ENCODE data around the gene CD52.
A peak's percentile ranks its signal among the peaks of the same experiment; 100 is the strongest.
"Not testable (repeated sequence)": the region's sequence is repeated elsewhere in the genome, so short reads cannot be mapped to it uniquely, and the experiment has no call there.

CD52 gene

DNA sequence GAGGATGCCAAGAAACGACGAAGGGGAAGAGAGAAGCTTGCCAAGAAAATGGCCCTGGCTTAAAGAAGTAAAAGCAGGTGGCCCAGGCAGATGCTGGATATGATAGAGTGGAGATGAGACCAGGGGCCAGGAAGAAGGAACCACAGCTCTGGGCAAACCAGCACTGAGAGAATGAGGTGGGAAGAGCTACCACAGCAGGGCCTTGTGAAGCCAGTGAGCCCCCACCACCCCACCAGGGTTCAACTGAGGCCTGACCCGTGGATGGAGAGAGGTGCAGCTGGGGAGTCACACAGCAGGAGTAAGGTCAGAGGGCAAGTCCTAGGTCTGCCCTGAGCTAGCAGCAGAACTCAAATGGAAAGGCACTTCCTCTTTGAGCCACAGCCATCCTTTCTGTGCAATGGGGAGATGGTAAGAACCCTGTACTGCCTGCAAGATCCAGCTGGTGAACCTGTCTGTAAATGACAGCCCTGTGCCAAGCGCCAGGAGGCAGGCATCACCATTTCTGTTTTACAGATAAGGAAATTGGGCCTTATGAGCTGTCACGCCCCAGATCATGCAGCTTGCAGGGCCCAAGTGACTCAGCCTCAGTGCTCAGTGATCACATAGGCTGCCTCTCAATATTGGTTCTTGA is 29.3 kb upstream of the CD52 start:
- peak overlapping the region; percentile 91 to 96 for H3K27ac Mint-ChIP-seq
- peak overlapping the region; percentile 81 to 96 for H3K4me3 Mint-ChIP-seq
- no peaks in the 10 kb centered on the region for H3K9me3 Mint-ChIP-seq
- H3K4me1 Mint-ChIP-seq (ENCODE audit: low read depth in 2 of 2): peaks cover 72 to 82% of the 10 kb centered on the region in 2 donors
- DNase-seq (no peak), ATAC-seq (replicated peaks) (no peak)
- peaks cover 21% of the 10 kb centered on the region for H3K36me3 Mint-ChIP-seq (ENCODE audit: insufficient read depth)
- H3K27me3 Mint-ChIP-seq: no peaks in the 10 kb centered on the region

DNA sequence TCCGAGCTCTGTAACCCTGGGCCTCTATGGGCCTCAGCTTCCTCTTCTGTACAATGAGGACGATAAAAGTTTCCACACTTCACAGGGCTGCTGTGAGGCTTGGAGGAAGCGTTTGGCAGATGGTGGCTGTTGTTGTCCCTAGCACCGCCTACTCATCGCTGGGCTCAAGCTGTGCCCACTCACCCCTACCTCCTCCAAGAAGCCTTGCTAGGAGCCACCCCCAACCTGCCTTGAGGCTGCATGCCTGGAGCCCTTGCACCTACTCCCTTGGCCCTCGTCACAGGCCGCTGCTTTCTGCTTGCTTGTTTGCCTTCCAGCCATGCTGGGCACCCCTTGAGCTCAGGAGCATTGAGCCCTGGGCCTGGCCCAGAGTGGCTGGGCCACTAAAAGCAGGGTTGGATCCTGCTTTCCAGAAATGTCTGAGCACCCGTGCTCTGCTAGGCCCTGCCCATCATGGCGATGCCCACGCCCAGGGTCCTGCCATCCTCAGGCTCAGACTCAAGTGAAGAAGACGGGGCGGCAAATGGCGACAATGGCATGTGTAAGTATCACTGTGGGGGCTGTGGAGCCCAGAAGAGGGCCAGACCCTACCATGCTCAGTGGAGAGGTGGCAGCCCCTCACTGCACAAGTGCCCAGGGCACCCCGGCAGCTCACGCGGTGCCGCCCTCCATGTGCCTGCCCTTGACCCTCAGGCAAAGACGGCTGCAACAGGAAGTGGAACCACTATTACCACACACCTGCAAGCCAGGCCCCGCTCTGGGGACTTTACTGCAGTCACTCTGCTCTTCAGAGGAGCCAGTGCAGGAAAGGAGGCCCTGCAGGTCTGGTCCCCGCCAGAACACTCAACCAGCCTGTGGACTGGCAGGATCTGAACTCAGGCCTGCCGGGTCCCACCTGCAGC is 28.3 kb upstream of the CD52 start:
- Mint-ChIP-seq H3K27me3 (no peaks in the 10 kb centered on the region), H3K27ac (peak overlapping the region; percentile 91 to 96), H3K4me3 (peak overlapping the region; percentile 81 to 96), H3K9me3 (no peaks in the 10 kb centered on the region), H3K36me3 (ENCODE audit: insufficient read depth) (peaks cover 20% of the 10 kb centered on the region), H3K4me1 (ENCODE audit: low read depth in 2 of 2) (peaks cover 64 to 73% of the 10 kb centered on the region in 2 donors)
- DNase-seq (peak in 1 of 3 experiments; percentile 23), ATAC-seq (replicated peaks) (peak; percentile 12)

DNA sequence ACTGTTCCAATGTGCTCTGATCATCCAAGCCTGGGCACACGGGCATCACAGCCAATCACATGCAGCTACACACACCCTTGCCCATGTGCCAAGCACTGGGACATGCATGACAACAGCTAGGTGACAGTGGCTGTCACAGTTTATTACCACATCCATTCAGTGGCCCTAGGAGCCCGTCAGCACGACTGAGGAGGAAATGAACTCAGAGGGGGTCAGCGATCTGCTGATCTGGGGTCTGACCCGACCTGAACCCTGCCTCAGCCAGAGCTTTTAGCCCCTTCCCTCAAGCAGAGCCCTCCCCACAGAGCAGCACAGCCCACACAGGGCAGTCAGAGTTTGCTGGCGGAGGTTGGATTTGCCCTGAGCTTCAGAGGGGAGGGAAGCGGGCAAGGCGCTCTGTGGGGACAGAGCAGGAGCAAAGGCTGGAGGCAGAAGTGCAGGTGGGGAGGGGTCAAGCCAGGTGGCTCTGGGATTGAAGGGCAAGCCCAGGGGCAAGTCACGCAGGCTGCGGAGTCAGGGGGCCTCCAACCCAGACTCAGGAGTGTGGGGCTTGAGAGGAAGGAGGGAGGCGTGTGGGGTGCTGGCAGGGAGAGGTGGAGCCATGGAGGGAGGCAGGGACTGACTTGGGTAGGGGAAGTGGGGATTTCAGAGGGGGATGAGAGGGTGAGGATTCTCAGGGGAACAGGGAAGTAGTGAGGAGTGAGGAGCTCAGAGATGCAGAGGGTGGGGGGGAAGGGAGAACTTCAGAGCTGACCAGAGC is 27.5 kb upstream of the CD52 start:
- peak in 1 of 3 experiments; percentile 27 for DNase-seq
- peaks cover 18% of the 10 kb centered on the region for H3K36me3 Mint-ChIP-seq (ENCODE audit: insufficient read depth)
- peaks cover 55 to 64% of the 10 kb centered on the region in 2 donors for H3K4me1 Mint-ChIP-seq (ENCODE audit: low read depth in 2 of 2)
- ATAC-seq (replicated peaks): peak; percentile 40
- no peaks in the 10 kb centered on the region for H3K27me3 Mint-ChIP-seq
- no peaks in the 10 kb centered on the region for H3K9me3 Mint-ChIP-seq
- H3K4me3 Mint-ChIP-seq: peak overlapping the region; percentile 81 to 96
- H3K27ac Mint-ChIP-seq: peak overlapping the region; percentile 91 to 96

DNA sequence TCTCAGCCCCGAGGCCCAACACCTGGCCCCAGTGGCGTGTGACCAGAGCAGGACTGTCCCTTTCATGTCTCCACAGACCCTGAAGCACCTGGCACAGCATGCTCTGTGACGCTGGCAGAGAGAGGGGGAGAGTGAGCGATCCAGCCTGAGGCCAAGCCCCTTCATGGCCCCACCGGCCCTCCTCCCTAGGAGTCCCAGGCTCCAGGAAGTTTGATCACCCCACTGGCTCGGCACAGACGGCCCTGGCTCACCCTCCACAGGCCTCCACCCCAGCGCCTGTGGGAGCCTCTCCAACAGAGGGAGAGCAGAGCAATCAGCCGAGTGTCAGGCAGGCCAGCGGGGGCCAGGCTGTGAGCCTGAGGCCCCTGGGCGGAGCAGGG is 26.9 kb upstream of the CD52 start:
- H3K36me3 Mint-ChIP-seq (ENCODE audit: insufficient read depth): peaks cover 18% of the 10 kb centered on the region
- peak overlapping the region; percentile 91 to 96 for H3K27ac Mint-ChIP-seq
- peak overlapping the region; percentile 81 to 96 for H3K4me3 Mint-ChIP-seq
- ATAC-seq (replicated peaks) (no peak), DNase-seq (no peak)
- H3K9me3 Mint-ChIP-seq: no peaks in the 10 kb centered on the region
- H3K4me1 Mint-ChIP-seq (ENCODE audit: low read depth in 2 of 2): peaks cover 51 to 65% of the 10 kb centered on the region in 2 donors
- H3K27me3 Mint-ChIP-seq: no peaks in the 10 kb centered on the region

DNA sequence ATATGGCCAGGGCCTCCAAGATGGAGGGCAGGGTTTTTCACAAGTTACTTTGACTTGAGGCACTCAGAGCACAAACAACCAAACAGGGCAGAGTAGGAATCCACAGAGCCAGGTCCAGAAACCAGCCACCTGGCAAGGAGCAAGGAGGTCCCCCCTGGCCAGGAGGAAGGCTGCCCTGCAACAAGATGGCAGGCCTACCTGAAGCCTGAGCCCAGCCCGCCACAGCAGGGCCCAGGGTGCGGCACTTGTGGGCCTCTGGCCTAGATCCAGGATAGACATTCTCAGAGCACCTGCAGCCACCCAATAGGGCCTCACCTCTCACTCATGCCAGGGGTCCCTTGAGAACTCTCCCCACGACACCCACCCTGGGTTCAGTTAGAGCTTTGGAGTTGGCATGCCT is 26.3 kb upstream of the CD52 start:
- ATAC-seq (replicated peaks): no peak
- Mint-ChIP-seq H3K4me3 (peak overlapping the region in 1 of 2 donors; percentile 45), H3K27me3 (no peaks in the 10 kb centered on the region), H3K4me1 (ENCODE audit: low read depth in 2 of 2) (peaks cover 51 to 67% of the 10 kb centered on the region in 2 donors), H3K36me3 (ENCODE audit: insufficient read depth) (peaks cover 18% of the 10 kb centered on the region), H3K9me3 (no peaks in the 10 kb centered on the region), H3K27ac (peak overlapping the region; percentile 91 to 96)
- no peak for DNase-seq

DNA sequence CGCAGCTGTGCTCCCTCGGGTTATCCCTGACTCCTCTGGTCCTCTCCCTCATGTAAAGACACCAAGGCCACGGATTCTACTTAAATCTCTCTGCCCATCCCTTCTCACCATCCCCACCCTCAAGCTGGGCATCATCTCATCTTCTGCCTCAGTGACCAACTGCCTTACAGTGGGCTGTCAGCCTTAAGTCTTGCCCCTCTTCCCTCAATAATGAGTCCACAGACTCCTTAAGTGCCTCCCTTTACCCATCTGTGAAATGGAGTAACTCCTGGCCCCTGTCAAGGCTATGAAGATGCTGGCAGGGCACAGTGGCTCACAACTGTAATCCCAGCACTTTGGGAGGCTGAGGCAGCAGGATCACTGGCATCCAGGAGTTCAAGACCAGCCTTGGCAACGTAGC is 25.8 kb upstream of the CD52 start:
- peak overlapping the region in 1 of 2 donors; percentile 45 for H3K4me3 Mint-ChIP-seq
- peak overlapping the region; percentile 91 to 96 for H3K27ac Mint-ChIP-seq
- DNase-seq (no peak), ATAC-seq (replicated peaks) (no peak)
- H3K27me3 Mint-ChIP-seq: no peaks in the 10 kb centered on the region
- no peaks in the 10 kb centered on the region for H3K9me3 Mint-ChIP-seq
- H3K4me1 Mint-ChIP-seq (ENCODE audit: low read depth in 2 of 2): peaks cover 47 to 63% of the 10 kb centered on the region in 2 donors
- H3K36me3 Mint-ChIP-seq (ENCODE audit: insufficient read depth): peaks cover 18% of the 10 kb centered on the region

DNA sequence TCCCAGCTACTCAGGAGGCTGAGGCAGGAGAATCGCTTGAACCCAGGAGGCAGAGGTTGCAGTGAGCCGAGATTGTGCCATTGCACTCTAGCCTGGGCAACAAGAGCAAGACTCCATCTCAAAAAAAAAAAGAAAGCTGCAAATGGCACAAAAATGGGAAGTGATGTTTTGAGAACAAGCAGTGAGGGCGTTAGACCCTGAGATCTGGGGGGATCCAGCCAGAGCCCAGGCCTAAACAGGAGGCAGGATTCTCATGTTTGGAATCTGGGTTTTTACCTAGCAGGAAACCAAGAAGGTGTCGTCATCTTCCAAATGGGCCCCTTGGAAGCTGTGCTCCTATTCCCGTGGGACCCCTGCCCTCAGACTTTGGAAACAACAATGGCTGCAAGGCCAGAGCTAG is 25.0 kb upstream of the CD52 start:
- H3K4me3 Mint-ChIP-seq; ATAC-seq (replicated peaks); DNase-seq; H3K27me3 Mint-ChIP-seq; H3K9me3 Mint-ChIP-seq: not testable (repeated sequence)
- peak overlapping the region; percentile 60 to 96 for H3K27ac Mint-ChIP-seq
- H3K4me1 Mint-ChIP-seq (ENCODE audit: low read depth in 2 of 2): peaks cover 39 to 55% of the 10 kb centered on the region in 2 donors
- peaks cover 14% of the 10 kb centered on the region for H3K36me3 Mint-ChIP-seq (ENCODE audit: insufficient read depth)

DNA sequence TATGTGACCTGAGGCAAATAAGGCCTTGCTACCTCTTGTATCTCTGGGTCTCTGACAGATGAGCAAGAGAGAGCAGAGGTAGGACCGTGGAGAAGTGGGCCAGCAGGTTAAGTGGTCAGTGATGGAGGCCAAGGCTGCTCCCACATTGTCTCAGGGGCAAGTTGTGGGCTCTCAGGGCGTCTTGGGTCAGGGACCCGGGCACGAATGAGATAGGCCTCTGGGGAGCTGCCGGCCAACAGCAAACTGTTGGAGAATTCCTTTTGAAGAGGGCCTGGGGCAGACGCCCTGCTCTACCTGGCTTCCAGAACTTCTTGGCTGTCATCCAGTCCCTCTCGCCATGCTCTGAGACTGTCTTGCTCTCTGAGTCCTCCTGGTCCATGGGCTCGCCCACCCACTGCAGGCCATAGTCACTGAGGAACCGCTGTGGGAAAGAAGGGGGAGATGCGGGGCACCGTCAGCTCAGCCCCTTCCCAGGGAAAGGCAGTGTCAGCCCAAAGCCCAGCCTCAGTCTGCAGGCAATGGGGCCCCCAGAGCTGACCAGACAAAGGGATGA is 23.8 kb upstream of the CD52 start:
- Mint-ChIP-seq H3K9me3 (no peaks in the 10 kb centered on the region), H3K27me3 (no peaks in the 10 kb centered on the region), H3K36me3 (ENCODE audit: insufficient read depth) (peaks cover 10% of the 10 kb centered on the region), H3K4me3 (no peak overlapping the region), H3K4me1 (ENCODE audit: low read depth in 2 of 2) (peaks cover 30 to 43% of the 10 kb centered on the region in 2 donors), H3K27ac (peak overlapping the region in 1 of 2 donors; percentile 96)
- ATAC-seq (replicated peaks) (no peak), DNase-seq (no peak)

DNA sequence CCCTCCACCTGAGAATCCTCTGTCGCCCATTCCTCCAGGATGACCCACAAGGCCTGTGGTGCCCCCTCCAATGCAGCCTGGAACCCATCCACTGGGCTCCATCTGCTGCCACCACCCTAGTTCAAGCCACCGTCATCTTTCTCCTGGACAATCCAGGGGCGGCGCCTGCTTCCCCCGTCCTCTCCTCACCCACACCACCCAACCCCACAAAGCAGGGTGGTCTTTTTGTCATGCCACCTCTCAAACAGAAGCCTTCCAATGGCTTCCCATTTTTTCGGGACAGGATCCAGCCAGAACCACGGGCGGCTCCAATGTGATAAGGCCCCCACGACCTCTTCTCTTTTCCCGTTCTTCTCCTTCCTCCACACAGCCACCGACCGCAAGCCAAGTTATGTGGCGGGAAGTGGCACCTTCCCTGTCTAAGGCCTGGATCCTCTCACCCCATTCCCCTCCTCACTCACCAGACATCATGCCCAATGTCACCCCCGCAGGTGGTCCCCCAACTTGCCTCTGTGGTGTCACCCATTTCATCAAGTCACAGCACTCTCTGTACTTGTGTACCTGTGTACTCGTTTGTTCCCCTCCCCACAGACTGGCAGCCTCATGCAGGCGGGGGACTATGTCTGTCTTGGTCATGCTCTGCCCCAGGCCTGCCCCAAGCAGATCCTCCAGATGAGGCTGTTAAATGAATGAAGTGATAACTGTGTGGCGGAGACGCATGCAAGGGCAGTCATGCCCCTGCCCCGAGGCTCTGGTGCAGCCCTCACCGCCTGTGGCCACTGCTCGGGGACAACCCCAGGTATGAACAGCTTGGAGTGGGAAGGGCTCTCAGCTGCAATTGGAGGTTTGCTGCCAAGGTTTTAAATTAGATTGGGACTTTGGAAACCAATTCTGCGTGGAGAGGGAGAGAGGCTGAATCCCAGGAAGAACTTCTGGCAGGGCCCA is 22.3 kb upstream of the CD52 start:
- DNase-seq (no peak), ATAC-seq (replicated peaks) (no peak)
- H3K9me3 Mint-ChIP-seq: no peaks in the 10 kb centered on the region
- peaks cover 6% of the 10 kb centered on the region for H3K36me3 Mint-ChIP-seq (ENCODE audit: insufficient read depth)
- H3K27me3 Mint-ChIP-seq: no peaks in the 10 kb centered on the region
- peaks cover 15 to 34% of the 10 kb centered on the region in 2 donors for H3K4me1 Mint-ChIP-seq (ENCODE audit: low read depth in 2 of 2)
- no peak overlapping the region for H3K4me3 Mint-ChIP-seq
- peak overlapping the region; percentile 88 for H3K27ac Mint-ChIP-seq

DNA sequence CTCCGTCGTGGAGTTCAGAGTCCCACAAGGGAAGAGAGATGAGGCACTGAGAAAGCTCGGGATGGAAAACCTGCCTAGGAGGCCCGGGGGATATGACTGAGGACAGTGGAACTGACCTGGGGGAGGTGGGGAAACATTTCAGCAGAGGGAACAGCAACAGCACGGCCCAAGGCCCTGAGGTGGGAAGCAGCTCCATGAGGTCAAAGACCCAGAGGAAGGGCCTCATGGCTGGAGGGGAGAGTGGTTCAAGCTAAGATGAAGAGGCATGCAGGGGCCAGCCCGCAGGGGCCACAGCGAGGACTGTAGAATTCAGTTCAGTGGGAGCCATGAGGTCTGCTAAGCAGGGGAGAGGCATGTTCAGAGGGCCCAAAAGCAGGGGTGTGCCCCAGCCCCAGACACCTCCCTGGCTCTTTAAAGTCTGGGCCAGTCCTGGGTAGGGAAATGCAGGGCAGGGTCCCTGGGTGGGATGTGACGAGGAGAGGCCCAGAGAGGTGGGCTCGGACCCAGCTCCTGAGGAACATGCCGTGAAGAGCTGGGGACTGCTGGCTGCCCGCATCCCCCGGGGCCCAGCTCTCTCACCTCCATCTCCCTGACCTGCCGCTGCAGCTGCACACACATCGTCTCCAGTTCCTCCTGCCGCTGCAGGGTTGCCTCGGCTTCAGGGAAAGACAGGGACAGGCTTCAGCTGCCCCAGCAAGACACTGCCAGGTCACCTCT is 21.3 kb upstream of the CD52 start:
- H3K4me1 Mint-ChIP-seq (ENCODE audit: low read depth in 2 of 2): peaks cover 7 to 29% of the 10 kb centered on the region in 2 donors
- no peaks in the 10 kb centered on the region for H3K27me3 Mint-ChIP-seq
- peak overlapping the region; percentile 88 for H3K27ac Mint-ChIP-seq
- DNase-seq (no peak), ATAC-seq (replicated peaks) (no peak)
- peaks cover 9% of the 10 kb centered on the region for H3K36me3 Mint-ChIP-seq (ENCODE audit: insufficient read depth)
- no peak overlapping the region for H3K4me3 Mint-ChIP-seq
- H3K9me3 Mint-ChIP-seq: no peaks in the 10 kb centered on the region

DNA sequence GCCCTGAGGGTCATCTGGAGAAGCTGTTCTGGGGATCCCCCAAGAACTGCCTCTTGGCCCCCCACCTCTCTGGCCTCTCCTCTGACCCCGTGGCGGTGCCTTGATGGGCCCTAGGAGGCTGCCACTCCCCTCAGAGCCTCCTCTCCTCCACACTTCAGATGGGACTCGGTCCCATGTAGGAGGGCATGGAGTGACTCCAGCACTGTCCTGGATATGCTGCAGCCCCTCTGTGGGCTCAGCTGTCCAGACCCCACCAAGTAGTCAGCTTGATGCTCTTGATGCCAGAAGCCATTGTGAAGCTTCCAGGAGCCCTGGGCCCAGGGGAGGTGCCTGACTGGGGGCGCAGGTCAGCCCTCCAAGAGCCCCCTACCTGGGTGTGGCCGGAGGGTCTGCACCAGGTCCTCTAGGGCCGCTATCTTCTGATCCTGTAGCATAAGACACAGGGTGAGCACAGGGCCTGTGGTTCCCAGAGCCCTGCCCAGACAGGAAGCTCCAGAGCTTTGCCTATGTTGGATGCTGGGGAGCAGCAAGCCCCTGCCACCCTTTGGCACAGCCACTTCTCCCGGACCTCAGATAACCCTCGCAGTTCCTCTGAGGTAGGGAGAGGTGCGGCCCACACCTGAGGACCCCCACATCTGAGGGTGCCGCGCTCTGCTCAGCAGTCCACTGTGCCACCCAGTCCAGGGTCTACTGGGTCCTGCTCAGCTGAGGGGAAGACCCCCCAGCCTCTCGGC is 20.5 kb upstream of the CD52 start:
- peaks cover 6% of the 10 kb centered on the region for H3K36me3 Mint-ChIP-seq (ENCODE audit: insufficient read depth)
- no peaks in the 10 kb centered on the region for H3K27me3 Mint-ChIP-seq
- H3K27ac Mint-ChIP-seq: no peak overlapping the region
- H3K4me3 Mint-ChIP-seq: no peak overlapping the region
- no peaks in the 10 kb centered on the region for H3K9me3 Mint-ChIP-seq
- ATAC-seq (replicated peaks): no peak
- no peak for DNase-seq
- H3K4me1 Mint-ChIP-seq (ENCODE audit: low read depth in 2 of 2): peaks cover under 1 to 22% of the 10 kb centered on the region in 2 donors

Measured in effector memory CD8-positive, alpha-beta T cell (primary cell).